Stimulated activated CD4-positive, alpha-beta T cell treated with anti-CD3 and anti-CD28 coated beads, Interleukin-15, amount 100 ng/mL, for 48 hours (primary cell): ENCODE results near the gene RASGRP1.

Experiments used
- DNase-seq, 2 donors: peaks; one replicate each; pipeline ENCODE4 v3.0.0-alpha.2; 2020; ENCODE audit warnings: low read depth in 2 of 2

Gene RASGRP1

DNA sequence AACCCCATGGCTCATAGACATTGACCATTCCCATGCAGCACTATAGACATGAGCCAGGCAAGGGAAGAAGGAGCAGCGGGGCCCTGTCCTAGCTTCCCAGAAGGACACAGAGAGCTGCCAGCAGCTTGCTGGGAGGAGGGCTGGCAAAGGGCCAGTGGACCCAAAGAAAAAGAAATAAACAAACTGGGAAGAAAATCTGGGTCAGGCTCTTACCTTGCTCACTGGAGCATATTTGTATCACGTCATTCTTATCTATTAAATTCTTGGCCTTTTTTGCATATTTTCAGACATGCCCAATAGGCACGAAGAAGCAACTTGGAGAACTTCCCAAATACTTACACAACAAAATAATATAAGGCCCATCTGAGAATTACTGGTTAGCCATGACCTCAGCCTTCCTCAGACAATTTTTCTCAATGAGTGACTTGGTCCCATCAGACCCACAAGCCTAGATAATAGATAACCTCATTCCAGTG is 28.4 kb downstream of the RASGRP1 start:
- no peak for DNase-seq

DNA sequence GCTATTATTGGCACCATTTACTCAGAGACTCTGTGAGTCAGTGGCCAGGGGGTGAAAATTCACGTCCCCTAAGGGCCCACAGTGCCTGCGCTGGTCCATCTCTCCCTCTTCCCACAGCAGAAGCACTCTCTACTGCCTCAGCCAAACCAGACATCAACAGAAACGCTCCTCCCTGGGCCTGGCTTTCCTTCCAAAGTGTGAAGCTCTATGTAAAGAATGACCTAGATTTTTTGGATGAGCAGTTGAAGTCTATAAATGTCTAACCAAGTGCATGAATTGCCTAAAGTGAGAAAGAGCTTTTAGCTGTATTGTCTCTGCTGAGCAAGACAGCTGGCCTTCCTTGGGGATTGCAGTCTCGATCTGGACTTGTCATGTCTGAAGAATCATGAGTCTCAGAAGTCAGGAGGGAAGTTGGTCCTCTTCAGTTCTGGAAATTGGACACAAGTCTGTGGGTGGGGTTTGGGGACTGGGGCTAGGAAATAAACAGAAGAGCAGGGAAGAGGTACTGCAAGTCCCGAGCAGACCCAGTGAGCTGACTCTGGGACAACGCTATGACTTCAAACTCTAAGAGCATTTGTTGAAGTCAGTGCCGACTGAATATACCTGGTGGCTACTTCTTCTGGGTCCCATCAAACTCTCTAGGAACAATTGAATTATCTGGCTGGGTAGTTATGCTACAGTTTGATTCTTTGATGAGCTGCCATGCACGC is 29.0 kb downstream of the RASGRP1 start:
- no peak for DNase-seq

DNA sequence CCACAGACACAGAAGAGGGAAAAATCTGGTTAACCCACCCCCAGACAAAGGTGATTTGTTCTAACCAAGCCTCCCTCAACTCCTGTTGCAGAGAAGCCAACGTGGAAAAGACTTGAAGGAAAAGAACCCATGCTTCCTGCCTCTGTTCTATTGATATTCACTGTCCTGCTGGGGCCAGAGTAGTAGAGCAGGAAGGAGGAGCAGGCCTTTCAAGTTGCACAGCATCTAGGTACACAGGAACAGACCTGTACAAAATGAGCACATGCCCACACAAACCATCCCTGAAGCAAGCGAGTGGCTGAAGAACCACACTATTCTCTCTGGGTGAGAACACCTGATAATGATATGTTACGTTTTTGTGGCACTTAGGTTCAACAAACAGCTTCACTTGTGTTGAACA is 29.9 kb downstream of the RASGRP1 start:
- DNase-seq = no peak

DNA sequence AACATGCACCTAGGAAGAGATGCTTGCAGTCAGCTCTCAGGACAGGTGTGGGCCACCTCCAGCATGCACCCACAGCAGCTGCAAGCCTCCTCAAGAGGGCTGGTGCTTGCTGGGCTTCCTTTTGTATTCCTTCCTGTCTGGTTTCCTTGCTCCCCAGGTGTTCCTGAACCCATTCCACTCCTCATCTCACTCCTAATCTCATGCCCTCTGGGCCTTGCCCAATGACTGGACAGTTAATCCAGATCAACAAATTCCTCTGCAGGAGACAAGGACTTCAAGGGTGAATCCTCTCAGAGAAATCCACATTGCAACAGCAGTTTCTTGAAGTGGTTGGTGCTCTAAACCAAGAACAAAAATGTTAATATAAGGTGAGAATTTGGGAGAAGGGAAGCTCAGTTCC is 30.7 kb downstream of the RASGRP1 start:
- no peak for DNase-seq

DNA sequence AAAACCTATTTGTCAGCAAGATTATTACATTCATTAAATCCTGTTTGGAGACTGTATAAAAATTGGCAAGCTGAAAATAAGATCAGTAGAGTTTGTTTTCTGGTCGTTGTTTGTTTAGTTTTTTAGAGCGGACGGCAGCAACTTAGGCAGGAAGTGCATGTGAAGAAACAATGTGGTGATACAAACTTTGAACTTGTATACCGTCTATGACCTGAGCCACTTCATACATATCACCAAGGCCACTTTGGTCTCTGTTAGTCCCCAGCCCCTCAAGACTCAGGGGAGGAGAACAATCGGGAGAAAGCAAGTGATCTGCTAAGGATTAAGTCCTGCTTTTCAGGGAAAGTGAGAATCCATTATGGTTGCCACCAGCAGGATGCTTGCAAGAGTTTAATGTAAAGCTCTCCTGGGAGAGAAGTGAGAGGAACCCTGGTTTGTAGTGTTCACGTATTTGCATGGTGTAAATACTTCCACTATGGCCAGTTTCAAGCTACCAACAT is 31.1 kb downstream of the RASGRP1 start:
- DNase-seq = no peak

DNA sequence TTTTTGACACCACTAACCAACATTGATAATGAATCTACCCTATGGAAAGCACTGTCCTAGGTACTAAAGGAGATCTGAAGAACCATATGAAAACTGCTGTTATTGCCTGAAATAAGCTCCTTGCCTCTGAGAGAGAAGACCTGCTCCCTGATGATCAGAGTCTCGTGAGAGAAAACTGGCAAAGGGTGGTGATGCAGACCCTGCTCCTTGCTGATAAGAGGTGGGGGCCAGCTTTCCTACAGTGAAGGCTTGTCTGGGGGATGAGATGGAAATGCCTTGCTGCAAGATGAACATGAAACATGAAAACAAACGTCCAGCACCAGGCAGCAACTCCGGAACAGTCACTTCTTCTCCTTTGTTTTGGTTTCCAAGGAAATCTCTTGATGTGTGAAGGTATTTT is 31.9 kb downstream of the RASGRP1 start:
- DNase-seq = no peak

DNA sequence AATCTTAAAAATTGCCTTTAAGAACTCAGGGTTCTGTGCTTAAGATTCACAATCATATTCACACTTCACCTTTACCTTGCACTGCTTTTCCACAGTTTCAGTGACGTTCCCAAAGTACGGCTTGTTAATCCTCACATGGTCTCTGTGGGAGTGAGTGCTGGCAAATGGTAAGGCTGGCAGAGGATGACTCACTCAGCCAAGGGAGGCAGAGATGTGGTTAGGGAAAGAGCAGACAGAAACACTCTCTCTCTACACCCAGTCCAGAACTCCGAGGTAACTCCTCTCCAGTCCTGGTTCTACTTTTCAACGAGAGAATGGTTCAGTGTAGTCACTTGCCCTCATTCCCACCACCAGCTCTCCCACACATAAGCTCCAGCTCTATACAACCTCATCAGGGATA is 33.1 kb downstream of the RASGRP1 start:
- DNase-seq = no peak

DNA sequence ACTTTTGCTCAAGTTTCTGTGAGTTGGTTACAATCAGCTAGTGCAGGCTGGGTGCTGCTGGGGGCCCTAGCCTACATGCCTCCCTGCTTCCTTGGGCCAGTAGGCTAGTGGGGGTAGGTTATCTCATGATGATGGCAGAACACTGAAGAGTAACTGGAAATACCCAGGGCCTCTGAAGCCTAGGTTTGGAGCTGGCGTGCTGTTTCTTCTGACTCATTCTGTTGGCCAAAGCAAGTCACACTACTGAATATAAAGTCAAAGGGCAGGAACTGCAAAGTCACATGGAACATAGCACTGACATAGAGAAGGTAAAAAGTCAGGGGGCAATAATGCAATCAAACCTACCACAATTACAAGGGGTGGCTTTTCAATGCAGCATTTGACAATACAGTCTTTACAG is 34.5 kb downstream of the RASGRP1 start:
- DNase-seq = peak in 1 of 2 donors; percentile 7

DNA sequence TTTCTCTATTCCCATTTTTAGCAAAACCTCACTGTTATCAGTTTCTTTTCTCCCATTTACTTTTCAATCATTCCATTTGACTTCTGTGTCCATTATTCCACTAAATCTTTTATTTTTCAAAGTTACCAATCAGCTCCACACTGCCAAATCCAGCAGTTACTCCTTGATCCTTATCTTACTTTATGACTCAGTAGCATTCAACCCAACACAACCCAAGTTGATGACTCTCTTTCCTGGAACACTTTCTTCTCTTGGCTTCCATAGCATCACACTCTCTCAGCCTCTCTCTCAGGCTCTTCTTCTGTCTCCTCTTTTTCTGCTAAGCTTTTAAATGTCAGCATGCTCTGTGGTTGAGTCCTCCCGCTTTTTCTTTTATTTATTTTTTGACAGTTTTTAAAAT is 36.3 kb downstream of the RASGRP1 start:
- no peak for DNase-seq

DNA sequence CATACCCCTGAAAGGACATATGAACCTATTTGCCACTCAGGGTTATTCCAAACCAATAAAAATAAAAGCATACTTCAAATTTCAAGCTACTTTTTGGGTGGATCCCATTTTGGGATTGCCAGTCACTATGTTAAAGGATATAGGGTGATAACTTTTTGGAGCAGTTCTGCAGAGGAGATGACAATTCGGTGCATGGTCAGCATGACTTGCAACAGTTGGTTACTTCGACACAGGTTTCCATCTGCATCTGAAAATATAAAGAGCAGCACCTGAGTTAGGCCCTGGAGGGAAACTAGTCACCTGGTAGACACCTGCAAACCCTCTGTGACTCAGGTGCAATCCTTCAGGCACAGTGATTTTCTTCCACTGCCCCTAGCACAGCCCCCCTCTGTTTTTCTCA is 38.5 kb downstream of the RASGRP1 start:
- DNase-seq = no peak

DNA sequence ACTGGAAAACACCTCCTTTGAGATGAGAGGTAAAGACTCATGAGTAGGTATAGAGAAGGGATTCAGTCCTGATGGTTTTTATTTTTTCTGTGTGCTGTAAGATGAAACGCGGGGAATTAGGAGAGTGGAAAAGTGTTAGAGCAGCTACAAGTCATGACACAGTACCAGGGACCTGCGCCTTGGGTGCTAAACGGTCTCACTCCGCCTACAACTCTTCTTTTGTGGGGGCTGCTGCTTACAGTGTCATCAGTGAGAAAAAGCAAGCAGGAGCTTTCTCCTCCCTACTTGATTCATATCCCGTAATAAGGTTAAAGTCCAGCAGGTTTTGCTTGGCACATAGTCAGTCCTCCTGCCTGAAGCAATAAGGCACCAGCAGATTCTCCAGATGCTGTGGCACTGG is 39.1 kb downstream of the RASGRP1 start:
- no peak for DNase-seq

DNA sequence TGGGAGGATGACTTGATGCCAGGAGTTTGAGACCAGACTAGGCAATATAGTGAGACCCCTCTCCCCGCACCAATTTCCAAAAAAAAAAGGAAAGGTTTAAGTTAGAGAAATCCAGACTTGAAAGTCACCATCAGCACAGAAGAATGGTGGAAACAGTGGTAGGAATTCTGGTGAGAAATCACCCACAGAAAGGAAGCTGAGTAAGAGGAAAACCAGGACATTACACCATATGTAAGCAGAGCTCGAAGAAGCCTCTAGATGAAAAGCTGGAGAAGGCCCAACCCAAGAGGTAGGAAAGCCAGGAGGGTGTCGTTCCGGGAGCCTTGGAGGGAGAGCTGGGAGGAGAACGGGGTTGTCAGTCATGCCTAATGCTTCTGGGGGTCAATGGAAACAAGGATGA is 40.5 kb downstream of the RASGRP1 start:
- DNase-seq = no peak

DNA sequence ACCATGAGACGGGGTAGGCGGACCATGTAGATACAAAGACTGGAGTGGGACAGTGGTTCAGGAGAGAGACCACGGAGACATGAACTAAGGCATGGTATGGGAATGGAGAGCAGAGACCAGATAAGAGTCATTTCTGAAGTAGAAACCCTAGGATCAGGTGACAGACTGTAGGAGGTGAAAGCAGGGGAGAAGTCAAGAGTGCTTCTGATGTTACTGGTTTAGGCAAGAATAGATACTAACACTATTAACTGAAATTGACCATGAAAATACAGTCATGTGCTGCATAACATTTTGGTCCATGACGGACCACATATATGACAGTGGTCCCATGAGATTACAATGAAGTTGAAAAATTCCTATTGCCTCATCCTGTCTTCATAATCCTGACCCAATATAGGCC is 41.7 kb downstream of the RASGRP1 start:
- DNase-seq = no peak

DNA sequence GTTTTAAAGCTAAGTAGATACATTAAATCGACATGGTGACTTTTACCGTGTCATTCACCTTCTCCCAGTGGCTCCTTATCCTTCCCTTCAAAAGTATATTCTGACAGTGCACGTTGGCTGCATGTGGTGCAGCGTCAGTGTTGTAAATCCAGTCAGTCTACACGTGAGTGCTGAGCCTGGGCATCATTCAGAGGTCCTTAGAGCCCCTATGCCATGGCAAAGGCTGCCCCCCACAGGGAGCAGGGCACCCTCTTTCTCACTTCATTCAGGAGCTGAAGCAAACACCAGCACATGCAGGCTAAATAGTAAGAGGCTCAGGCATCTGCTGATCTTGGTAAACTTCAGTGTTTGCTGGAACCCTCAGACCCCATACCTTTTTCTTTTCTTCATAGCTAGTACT is 43.3 kb downstream of the RASGRP1 start:
- no peak for DNase-seq

DNA sequence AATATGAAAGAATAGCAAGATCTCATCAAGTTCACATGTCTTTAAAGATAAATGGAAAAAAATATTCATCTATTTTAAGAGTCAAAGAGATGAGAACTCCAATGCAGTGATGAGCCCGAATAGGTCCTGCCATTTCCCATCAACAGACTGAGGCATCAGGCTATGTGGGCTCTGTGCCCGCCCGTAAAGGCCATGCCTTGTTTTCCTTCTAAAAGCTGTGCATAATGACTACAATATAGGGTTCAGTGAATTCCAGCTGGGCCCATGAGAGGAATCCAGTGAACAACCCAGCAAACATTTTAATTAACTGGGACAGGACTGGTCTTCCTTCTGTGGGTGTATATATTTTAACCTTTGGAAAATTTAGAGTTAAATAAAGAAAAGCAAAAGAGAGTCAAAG is 44.6 kb downstream of the RASGRP1 start:
- DNase-seq = no peak

DNA sequence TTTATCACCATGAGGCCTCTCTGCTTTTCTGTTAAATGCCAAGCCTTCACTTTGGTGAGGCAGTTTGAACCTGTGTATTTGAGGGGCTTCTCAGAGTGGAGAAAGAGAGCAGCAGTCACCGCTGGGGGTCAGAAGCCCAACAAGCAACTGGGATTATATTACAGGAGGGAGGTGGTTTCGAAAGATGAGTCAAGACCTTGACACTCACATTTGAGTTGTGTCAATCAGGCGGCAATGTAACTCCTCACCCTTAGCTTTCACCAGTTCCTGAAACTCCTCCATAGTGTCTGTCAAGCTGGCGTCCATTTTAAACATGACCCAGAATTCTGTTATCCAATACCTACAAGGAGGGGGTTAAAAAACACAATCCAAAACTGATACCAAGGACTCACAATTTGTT is 46.5 kb downstream of the RASGRP1 start:
- DNase-seq = no peak

DNA sequence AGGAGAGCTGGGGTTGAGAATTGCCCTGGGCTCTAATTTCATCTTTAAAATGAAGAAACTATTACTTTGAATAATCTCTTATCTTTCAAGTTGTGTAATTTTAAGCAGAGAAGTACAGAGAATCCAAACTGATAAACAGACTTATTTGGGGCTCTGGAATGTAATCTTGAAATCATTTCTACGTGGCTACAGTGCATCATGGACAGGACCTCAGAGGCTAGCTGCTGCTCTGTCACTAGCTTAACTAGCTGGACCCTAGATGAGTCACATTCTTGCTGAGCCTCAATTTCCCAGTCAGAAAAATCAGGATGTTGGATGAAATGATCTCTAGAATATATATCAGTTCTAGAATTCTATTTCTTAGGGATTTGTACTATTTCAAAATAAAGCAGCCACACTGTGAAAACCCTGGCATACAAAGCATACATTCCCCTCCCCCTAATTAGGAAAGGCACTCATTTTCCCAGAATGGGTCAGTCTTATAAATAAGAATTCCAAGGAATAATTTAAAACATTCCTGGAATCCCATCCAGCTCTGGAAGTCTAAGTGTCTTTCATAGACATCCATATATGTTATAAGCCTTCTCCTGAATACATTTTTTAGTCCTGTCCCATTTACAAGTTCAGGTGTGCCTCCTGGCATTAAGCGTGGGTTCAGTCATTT is 47.2 kb downstream of the RASGRP1 start:
- DNase-seq = no peak

DNA sequence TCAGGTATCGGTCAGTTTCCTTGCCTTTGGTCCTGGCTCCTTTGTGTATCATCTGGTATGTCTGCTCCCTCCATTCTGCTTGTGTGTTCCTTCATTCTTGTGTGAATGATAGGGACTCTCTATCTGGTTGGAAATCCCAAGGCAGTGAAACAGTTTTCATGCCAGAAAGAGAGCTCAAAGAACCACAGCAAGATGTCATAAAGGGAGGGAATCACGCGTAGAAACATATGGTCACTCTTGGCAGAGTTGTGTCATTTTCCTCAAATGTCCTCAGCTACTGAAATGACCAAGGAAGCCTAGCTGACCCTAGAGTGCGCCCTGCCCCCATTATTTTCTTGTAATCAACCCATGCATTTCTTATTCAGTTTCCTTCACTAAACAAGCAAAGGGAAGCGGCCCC is 48.0 kb downstream of the RASGRP1 start:
- DNase-seq = no peak

DNA sequence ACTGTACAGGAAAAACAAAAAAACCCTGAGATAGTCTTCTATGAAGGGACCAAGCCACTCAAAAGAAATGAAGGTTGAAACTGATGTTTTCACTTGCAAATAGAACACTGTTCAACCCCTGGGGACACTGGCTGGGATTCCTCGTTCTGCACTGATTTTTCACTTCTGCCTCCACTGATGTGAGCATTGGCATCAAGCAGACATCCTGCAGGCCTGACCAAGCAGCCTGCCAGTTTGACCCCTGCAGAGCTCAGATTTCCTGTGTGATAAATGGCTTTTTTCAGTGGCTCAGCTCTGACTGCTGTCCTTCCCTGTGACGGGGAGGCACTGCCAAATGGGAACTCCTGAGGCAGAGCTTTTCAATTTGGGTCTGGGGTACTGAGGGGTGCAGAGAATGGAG is 50.0 kb downstream of the RASGRP1 start:
- DNase-seq = no peak

DNA sequence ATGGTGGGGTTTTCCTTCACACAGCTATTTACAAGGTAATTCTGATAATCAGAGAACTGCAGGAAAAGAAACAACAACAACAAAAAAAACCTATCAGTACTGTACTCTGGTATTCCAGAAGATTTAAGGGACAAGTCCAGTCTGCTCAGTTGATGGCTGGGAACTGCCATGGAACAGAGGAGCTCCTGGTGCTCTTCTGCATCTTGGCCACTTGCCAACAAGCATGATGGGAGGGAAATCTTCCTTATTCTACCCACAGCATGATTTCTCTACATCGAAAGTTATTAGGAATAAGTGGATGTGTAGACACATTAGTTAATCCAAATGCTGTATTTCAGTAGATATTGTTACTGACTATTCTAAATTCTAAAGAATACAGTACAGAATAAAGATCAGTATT is 51.7 kb downstream of the RASGRP1 start:
- DNase-seq = no peak

DNA sequence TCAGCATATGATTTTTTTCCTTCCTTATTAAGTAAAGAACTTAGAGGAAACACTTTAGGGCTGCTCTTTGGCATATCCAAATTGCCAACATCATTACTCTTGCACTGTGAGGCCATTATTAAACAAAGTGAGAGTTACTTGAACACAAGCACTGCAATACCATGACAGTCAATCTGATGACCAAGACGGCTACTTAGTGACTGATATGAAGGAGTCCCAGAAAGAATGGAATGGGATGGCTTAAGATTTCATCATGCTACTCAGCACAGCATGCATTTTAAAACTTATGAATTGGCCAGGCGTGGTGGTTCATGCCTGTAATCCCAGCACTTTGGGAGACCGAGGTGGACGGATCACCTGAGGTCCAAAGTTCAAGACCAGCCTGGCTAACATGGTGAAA is 55.5 kb downstream of the RASGRP1 start:
- DNase-seq = no peak

DNA sequence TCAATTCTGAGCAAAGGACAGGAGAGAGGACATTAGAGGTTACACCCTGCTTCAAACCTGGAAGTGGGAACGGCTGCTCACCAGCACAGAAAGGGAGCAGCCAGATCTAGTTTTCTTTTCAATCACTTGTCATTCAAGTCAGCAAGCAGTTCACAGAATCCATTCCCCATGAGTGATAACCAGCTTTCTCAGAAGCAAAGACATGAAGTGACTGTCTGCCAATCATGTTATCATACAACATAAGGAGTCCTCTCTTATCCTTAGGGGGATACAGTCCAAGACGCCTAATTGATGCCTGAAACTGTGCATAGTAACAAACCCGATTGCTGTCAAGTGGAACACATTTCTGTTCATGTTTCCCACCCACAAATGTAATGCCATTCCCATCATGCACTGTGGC is 56.0 kb downstream of the RASGRP1 start:
- no peak for DNase-seq

DNA sequence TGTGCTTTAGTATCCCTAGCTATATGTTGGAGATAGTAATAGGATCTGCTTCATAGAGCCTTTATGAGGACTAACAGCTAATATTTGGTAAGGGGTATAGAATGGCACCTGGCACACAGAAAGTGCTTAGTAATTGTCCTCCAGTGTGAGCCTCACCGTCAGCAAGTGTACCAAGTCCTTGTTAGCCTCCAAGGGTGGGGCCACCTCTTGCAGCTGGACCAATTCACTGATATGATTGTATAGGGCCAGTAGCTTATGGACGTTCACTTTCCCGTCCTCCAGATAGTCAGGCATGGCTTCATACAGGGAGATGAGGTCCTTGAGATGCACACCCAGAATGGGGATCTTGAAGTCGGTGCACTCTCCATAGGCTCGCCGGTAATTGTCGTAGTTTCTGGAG is 57.0 kb downstream of the RASGRP1 start:
- DNase-seq = no peak

DNA sequence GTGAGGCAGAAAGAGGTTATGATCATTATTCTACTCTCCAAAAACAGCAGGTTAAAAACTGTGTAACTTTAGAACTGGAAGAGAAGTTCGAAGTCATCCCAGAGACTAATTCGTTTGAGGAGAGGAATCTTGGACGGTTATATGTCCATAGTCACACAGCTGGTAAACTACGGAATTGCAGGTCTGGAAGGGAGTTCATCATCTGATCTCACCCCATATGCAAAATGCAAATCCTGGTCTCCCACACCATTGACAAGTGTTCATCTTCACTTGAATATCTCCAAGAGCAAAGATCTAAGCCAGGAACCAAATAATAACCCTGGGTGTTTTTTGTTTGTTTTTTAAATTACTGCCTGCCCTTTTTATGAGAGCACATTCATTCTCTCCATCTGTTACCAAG is 57.6 kb downstream of the RASGRP1 start:
- DNase-seq = no peak
